GM18868 (cell line): ENCODE data around the gene GNLY.

Experiments used
- ATAC-seq: cut with Tn5 transposase; IDR thresholded peaks from one replicate; pipeline ENCODE4 v1.9.1; 2021; ENCODE audit warnings: mild to moderate bottlenecking, moderate library complexity; ENCODE audit not compliant: unreplicated experiment

The GNLY gene

DNA sequence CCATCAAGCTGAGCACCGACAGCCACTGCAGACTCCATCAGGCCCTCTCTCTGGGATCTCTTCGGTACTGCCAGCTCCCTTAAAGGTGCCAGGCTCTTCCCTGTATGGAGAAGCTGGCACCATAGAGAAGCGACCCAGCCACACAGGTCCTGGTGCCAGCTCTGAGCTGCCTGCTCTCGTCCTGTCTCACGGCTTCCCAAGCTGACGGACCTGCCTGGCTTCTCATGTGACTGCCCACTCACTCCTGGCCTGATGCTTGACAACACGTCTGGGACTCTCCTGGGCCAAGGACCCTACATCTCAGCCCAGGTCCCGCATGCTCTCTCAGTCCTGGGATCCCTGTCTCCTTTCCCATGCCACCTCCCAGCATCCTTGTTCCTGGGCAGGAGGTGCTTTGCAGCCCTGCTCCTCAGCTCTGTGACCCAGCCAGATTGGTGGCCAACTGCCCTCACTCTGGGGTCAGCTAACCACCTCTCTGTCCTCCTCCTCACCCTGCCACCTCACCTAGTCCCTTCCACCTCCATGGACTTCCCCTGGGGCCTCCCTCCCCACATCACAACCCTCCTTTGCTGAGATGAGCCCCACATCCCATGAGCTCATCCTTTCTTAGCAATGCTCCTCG is 47.2 kb downstream of the GNLY start:
- no peak for ATAC-seq

DNA sequence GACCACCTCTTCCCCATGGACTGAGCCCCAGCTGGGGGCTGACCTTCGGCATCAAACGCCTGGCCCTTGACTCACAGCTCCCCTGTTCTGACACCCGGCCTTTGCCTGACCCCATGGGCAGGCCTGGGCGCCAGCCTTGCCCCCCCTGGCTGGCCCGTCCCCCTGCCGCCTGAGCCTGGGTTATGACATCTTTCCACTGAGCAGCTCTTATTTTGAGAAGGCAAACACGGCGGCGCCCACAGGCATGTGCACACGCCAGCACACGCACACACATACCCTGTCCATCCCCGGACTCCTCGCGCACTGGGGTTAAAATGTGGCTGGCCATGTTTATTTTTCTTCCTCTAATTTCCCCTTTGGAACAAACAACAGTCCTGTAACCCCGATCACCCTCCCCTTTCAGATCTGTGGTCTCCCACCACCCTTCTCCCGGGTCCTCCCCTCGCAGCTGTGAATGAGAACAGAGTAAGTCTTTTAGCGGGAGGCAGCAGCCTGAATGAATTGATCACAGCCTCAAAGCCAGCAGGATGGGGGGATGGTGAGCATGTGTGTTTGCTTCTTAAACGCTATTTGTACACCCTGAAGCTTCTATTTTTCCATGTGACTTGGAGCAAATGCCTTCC is 47.8 kb downstream of the GNLY start:
- ATAC-seq: no peak

DNA sequence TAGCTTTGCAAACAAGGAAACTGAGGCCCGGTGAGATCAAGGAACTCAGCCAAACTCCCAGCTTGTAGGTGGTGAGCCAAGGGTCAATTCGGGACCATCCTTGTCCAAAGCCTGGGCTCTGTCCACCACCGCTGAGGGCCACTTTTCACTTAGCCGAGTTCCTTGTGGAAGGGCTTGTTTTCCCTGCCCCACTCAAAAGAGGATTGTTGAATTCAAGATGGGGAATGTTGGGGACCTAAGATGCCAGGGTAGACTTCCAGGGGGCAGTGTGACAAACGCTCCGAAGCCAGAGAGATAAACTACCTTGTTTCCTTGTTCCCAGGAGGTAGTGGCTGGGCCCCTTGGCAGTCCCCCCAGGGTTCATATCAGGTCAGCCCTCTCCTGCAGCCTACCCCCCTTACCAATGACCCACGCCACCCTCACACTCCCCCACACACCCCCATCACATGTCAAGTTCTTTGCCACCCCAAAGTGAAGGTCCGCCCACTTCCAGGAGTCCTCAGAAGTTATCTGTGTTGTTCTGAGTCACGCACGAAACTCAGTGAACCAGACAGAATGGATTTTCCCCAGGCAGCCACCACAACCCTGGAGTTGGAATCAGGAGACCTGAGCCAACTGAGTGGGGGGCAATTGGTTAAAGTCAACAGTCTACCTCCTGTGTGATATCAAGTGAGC is 49.3 kb downstream of the GNLY start:
- no peak for ATAC-seq

DNA sequence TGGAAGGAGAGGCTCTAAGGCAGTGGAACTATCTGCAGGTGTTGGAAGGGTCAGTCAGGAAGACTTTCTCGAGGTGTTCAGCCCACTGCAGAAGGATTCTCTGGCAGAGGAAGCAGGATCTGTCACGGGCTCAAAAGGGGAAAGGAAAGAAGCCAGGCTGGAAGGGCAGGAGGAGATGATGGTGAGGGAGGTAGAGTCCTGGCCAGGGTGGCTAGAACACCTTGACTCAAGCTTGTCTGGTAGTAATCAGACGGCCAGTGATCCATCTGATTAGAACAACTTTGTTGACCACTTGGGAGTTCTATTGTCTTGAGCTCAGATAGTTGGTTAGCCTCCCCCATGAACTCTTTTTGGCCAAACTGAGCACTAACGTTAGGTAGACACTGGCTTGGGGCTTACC is 49.9 kb downstream of the GNLY start:
- no peak for ATAC-seq

DNA sequence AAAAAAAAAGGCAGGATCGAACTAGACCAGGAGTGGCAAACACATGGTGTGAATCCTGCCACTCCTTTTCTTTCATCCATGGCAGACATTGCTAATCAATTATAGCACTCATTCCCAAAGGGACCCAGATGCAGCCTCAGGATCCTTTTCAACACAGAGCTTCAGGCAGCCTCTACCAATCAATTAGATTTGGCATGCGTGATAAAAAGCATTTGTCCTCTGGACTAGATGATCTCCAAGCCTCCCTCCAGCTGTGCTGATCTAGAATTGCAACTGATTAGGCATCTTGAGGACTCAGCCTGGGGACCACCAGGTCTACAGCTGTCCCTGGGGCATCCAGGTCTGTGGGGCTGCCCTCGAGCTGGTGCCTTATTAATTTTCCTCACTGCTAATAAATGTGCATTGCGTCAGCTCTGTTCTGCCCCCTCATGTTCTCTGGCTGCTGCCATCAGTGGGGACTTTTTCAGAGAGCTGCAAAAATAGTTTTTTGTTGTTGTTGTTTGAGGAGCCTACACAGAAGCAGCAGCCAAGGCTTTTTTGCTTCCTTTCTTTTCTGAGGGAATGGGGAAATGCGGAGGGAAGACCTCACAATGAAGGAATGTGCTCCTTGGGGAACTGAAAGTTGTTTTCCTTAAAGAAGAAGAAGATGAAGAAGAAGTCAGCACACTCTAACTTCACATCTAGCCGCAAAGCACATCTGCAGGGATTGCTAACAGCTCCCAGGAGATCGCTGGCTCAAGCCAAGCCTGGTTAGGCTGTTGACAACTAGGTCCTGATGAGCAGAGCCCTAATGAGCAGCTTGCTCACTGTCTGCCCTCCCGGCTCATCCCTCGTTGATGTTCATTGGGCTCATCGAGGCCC is 50.8 kb downstream of the GNLY start:
- no peak for ATAC-seq

DNA sequence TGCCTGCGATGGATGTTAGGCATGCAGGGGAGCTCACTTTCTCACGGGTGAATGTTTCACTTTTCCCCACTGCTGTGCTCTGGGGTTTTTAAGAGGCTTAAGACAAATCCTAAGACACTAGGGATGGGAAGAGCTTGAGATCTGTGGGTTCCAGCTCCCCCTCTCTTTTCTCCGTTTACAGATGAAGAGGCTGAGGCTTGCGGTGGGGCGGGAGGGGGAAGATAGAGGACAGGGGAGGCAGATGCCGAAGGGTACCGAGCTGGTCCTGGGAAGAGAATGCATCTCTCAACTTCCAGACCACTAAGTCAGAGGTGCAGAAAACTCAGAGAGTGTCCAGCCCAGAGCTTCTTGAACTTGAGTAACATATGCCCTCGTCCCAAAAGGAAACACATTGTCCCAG is 51.5 kb downstream of the GNLY start:
- no peak for ATAC-seq

DNA sequence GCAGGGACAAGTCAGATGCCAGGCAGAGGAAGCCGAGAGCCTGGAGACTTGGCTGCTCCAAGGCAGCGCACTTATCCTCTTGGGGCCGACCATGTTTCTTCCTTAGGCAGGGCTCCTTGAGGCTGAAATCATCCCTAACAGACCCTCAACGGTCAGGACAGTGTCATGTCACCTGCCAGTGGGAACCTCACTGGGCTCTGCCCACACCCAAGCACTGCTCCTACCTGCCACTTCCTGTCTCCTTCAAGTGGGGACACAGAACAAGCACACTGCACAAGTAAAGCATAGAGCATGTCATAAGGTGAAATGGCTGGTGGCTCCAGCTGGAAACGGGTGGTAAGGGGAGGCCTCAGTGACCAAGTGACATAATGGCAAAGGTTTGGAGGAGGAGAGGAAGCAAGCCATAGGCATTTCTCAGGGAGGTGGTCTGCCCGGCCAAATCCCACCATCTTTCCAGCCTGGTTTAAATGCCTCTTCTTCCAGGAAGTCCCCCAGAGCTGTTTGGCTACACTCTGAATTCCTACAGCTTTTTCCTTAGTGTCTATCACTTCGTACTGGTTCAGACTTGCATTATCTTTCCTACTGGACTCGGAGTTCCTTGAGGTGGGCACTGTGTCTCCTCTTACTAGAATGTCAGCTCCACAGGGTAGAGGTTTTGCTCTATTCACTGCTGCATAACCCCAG is 52.3 kb downstream of the GNLY start:
- ATAC-seq: no peak

DNA sequence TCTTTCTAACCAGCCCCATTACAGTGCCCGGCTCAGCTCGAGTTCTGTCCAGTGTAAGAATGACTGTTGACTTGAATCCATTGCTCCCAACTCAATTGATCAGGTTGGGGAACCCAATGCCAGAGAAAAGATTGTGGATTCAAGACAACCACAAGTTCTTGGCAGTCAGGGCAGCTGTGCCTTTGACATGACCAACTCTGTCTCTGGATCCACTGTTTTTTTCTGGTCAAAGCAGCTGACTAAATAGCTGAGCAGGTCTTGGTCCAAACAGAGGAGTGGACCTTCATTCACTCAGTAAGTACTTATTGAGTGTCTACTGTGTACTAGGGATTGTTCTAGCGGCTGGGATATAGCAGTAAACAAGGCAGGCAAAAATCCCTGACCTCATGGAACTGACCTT is 53.3 kb downstream of the GNLY start:
- ATAC-seq: no peak

DNA sequence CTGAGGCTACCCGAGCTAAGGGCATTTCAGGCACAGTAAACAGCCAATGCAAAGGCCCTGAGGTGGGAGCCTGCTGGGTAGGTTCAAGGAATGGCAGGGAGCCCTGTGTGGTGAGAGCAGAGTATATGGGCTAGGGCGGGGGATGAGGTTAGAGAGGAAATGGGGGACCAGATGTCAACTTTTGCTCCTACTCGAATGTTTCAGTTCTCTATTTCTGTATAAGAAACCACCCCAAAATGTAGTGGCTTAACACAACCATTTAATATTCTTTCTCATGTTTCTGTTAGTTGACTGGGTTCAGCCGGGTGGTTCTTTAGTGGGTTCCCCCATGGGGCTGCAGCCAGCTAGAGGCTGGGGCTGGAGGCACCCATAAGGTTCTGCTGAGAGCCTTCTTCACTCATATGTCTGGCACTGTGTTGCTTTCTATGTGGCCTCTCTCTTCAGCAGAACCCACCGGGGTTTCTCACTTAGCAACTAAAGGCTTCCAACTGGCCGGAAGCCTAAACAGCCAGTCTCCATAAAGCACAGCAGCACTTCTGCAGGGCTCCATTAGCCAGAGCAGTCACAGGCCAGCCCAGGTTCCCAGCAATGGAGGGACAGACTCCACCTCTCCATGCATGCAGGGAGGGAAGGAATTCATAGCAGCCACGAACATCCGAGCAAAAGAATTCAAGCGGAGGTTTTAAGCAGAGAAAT is 54.0 kb downstream of the GNLY start:
- ATAC-seq: peak; percentile 64
